ENCODE results near the gene DNAJC11.
"Not testable (repeated sequence)": the region's sequence is repeated elsewhere in the genome, so short reads cannot be mapped to it uniquely, and the experiment has no call there.

Gene DNAJC11

DNA sequence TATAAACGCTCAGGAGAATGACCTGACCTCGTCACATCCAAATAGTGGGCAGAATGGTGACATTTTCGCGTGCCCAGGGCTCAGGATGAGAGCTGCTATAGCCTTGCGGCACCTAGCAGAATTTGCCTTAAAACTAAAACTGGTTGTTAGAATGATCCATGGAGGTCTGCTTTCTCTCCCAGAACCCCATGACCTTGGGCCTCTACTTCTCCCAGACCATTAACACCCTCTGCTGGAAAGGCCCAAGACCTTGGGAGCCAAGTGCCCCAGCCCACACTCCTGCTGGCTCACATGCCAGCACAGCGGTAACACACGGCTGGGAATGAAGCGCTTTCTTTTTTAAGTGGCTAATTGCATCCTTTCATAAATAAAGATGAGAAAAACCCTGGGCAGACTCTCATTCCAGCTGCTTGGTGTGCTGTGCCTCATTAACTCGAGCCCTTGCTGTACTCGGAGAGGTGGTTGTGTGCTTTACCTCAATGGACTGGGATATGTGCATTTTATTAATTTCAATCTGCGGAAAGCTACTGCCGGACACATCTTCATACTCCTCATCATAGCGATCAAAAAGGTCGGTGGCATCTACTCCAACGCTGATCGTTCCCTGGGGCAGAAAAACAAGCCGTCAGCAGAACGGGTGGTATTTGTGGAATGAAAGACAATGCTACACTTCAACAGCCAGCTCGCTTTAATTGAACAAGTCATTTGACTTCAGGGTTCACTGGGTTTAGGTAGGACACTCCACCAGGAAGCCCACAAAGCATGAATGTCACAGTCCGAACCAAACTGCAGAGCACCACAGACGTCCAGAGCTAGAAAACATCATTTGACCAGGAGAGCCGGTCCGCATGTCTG is 48.0 kb downstream of the DNAJC11 start:
- TF ChIP-seq, protein P1, sequence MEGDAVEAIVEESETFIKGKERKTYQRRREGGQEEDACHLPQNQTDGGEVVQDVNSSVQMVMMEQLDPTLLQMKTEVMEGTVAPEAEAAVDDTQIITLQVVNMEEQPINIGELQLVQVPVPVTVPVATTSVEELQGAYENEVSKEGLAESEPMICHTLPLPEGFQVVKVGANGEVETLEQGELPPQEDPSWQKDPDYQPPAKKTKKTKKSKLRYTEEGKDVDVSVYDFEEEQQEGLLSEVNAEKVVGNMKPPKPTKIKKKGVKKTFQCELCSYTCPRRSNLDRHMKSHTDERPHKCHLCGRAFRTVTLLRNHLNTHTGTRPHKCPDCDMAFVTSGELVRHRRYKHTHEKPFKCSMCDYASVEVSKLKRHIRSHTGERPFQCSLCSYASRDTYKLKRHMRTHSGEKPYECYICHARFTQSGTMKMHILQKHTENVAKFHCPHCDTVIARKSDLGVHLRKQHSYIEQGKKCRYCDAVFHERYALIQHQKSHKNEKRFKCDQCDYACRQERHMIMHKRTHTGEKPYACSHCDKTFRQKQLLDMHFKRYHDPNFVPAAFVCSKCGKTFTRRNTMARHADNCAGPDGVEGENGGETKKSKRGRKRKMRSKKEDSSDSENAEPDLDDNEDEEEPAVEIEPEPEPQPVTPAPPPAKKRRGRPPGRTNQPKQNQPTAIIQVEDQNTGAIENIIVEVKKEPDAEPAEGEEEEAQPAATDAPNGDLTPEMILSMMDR (conservative IDR thresholded peaks at IDR 0.05; ENCODE audit: control insufficient read depth, insufficient read depth, low read depth, low read length), result no peak
- H3K4me3 ChIP-seq (ENCODE audit: control insufficient read depth, low read depth, low read length), result no peak overlapping the region
- DNase-seq (ENCODE audit: low read depth), result no peak

DNA sequence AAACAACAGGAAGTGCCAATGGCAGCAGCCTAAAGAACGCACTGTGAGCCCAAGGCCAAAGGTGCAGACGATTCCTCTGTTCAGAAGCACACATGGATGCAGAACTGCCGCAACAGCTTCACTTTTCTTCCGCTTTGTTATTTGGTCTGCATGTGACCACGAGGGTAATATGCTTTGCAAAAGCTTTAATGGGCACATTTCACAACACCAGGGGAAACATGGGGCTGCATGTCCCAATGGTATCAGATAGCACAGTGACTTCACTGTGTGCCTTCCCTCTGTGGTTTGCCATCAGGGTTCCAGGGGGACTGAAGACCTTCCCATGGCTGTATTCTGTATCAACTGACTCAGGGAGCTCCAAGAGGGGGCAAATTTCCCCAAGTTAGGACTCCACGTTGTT is 48.6 kb downstream of the DNAJC11 start:
- no peak overlapping the region for H3K4me3 ChIP-seq (ENCODE audit: control insufficient read depth, low read depth, low read length)
- DNase-seq (ENCODE audit: low read depth), result no peak
- TF ChIP-seq, protein P1 (conservative IDR thresholded peaks at IDR 0.05; ENCODE audit: control insufficient read depth, insufficient read depth, low read depth, low read length), result no peak

DNA sequence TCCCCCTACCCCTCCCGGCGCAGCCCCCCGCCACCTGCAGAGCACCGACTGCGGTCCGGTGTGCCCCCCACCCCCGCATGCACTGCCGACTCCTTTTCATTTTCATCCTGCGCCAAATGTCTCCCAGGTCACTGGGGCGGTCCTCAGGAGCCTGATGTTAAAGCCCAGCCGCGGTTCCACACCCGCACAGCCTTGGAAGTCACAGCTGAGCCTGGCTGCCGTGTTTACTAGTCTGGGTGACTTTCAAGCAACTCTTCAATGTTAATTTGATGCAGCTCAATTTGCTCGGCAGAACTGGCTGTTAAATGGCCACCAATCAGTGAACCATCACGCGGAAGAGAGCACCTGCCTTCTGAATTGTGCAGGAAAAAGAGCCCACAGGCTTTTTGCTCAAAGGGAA is 49.7 kb downstream of the DNAJC11 start:
- TF ChIP-seq, protein P1 (conservative IDR thresholded peaks at IDR 0.05; ENCODE audit: control insufficient read depth, insufficient read depth, low read depth, low read length), result no peak
- no peak for DNase-seq (ENCODE audit: low read depth)
- H3K4me3 ChIP-seq (ENCODE audit: control insufficient read depth, low read depth, low read length), result no peak overlapping the region

DNA sequence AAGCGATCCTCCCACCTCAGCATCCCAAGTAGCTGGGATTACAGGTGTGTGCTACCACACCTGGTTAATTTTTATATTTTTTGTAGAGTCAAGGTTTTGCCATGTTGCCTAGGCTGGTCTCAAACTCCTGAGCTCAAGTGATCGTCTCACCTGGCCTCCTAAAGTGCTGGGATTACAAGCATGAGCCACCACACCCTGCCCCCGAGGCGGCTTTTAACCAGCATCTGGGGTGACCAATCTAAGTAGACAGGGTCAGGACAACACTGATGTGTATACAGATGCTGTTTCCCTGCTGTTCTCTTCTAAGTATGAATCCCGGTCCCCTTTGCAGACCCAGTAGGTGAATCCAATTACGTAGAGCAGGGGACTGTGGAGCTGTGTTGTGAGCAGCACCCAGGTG is 53.1 kb downstream of the DNAJC11 start:
- TF ChIP-seq, protein P1 (conservative IDR thresholded peaks at IDR 0.05; ENCODE audit: control insufficient read depth, insufficient read depth, low read depth, low read length), result no peak
- DNase-seq (ENCODE audit: low read depth), result no peak

DNA sequence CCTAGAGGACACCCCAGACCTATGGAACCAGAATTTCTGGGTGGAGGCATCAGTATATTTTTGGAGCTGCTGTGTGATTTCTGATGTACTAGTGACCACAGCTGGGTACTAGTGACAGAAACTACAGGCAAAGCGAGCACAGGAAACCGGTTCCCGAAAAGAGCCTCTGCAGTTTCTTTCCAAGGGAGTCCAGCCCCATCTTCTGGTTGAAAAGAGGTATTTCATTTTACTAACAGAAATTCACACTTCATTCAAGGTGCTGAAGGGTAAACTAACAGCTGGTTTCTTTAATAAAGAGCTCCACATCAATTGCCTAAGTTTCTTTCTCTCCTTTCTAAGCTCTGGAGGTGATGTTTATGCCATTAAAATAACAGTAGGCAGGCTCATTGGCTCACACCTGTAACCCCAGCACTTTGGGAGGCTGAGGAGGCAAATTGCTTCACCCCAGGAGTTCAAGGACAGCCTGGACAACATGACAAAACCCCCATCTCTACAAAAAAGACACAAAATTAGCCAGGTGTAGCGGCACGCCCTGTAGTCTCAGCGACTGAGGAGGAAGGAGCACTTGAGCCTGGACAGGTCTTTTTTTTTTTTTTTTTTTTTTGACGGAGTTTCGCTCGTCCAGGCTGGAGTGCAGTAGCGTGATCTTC is 55.0 kb downstream of the DNAJC11 start:
- peak; percentile 65 for DNase-seq (ENCODE audit: low read depth)
- no peak overlapping the region for H3K4me3 ChIP-seq (ENCODE audit: control insufficient read depth, low read depth, low read length)
- TF ChIP-seq, protein P1 (conservative IDR thresholded peaks at IDR 0.05; ENCODE audit: control insufficient read depth, insufficient read depth, low read depth, low read length), result peak; percentile 72

More for the DNA sequence above, 53.1 kb downstream of the DNAJC11 start:
- no peak overlapping the region for H3K4me3 ChIP-seq (ENCODE audit: control insufficient read depth, low read depth, low read length)

DNA sequence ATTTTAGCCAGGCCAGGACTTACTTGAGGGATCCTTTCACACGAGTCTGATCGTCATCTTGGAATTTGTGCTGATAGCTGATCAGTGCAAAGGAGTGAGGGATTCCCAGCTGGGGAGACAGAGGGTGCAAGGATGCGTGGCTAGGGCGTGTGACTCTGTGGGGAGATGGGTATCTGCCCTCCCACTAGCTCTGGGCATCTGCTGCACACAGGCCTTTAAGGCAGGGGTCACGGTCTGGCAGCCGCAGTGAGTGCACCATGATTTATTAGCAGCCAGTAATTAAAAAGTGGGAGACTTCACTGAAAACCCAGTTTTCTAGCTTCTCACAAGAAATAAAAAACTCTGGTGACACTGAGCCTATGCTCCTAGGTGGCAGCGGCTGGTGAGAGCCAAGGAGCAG is 56.6 kb downstream of the DNAJC11 start:
- TF ChIP-seq, protein P1 (conservative IDR thresholded peaks at IDR 0.05; ENCODE audit: control insufficient read depth, insufficient read depth, low read depth, low read length), result no peak
- no peak for DNase-seq (ENCODE audit: low read depth)
- H3K4me3 ChIP-seq (ENCODE audit: control insufficient read depth, low read depth, low read length), result no peak overlapping the region

DNA sequence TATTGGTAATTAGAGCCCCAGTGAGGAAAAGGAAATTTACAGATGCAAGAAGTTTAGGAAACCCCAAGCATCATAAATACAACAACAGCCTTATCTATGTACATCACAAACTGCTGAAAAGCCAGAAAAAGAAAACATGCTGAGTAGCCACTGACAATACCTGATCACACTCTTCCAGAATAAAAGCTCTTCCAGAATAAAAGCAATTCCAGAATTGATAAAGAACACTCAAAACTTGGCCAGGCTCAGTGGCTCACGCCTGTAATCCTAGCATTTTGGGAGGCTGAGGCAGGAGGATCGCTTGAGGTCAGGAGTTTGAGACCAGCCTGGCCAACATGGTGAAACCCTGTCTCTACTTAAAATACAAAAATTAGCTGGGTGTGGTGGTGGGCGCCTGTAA is 60.7 kb downstream of the DNAJC11 start:
- H3K4me3 ChIP-seq (ENCODE audit: control insufficient read depth, low read depth, low read length); DNase-seq (ENCODE audit: low read depth): not testable (repeated sequence)
